GM18951 (cell line): ENCODE data around the gene NCKAP5.

Experiments used
- POLR2A ChIP-seq: IDR thresholded peaks from 4 replicates; pipeline ENCODE4 v1.6.1; 2011; ENCODE audit warnings: mild to moderate bottlenecking; ENCODE audit not compliant: insufficient read length, insufficient read depth; ENCODE audit errors: extremely low read depth
- in situ Hi-C: fragments of 300-500 bp; cut with MboI; formaldehyde crosslinking; loops from one replicate; pipeline ENCODE4 v1.12.0; 2022; ENCODE audit warnings: low sequenced_read_pairs, mixed read lengths, inconsistent platforms; ENCODE audit not compliant: unreplicated experiment

Gene NCKAP5

GRCh38 chr2:132741754-132742153, 826.5 kb downstream of the NCKAP5 start:
- no peak for TF ChIP-seq POLR2A
- in situ Hi-C loops: no loop called here

- TF ChIP-seq POLR2A: no peak
- in situ Hi-C loops: no loop called here
These were observed 828.1 kb downstream of the NCKAP5 start for GRCh38 chr2:132740081-132740720.

GRCh38 chr2:132738223-132738622, 830.0 kb downstream of the NCKAP5 start:
- in situ Hi-C loops: no loop called here
- no peak for TF ChIP-seq POLR2A

GRCh38 chr2:132736059-132736458, 832.2 kb downstream of the NCKAP5 start:
- in situ Hi-C loops: no loop called here
- TF ChIP-seq POLR2A: no peak

- TF ChIP-seq POLR2A: no peak
- in situ Hi-C loops: no loop called here
These were observed 833.3 kb downstream of the NCKAP5 start for GRCh38 chr2:132734961-132735360.

GRCh38 chr2:132733094-132733493, 835.2 kb downstream of the NCKAP5 start:
- in situ Hi-C loops: no loop called here
- TF ChIP-seq POLR2A: no peak

GRCh38 chr2:132732694-132733093, 835.6 kb downstream of the NCKAP5 start:
- TF ChIP-seq POLR2A: no peak
- in situ Hi-C loops: no loop called here

- no peak for TF ChIP-seq POLR2A
- in situ Hi-C loops: no loop called here
These were observed 836.8 kb downstream of the NCKAP5 start for GRCh38 chr2:132731441-132731840.

GRCh38 chr2:132730611-132731010, 837.7 kb downstream of the NCKAP5 start:
- in situ Hi-C loops: no loop called here
- no peak for TF ChIP-seq POLR2A

- in situ Hi-C loops: no loop called here
- no peak for TF ChIP-seq POLR2A
These were observed 838.7 kb downstream of the NCKAP5 start for GRCh38 chr2:132729522-132729921.

GRCh38 chr2:132726155-132726554, 842.1 kb downstream of the NCKAP5 start:
- in situ Hi-C loops: no loop called here

GRCh38 chr2:132725748-132726147, 842.5 kb downstream of the NCKAP5 start:
- TF ChIP-seq POLR2A: no peak
- in situ Hi-C loops: no loop called here

More at GRCh38 chr2:132726155-132726554, 842.1 kb downstream of the NCKAP5 start:
- TF ChIP-seq POLR2A: no peak

- TF ChIP-seq POLR2A: no peak
- in situ Hi-C loops: no loop called here
These were observed 843.1 kb downstream of the NCKAP5 start for GRCh38 chr2:132725148-132725547.

GRCh38 chr2:132721938-132722337, 846.3 kb downstream of the NCKAP5 start:
- in situ Hi-C loops: no loop called here
- TF ChIP-seq POLR2A: no peak

GRCh38 chr2:132720393-132720792, 847.9 kb downstream of the NCKAP5 start:
- in situ Hi-C loops: no loop called here
- no peak for TF ChIP-seq POLR2A
